Measurements from ENCODE around the gene BET1.

DNA sequence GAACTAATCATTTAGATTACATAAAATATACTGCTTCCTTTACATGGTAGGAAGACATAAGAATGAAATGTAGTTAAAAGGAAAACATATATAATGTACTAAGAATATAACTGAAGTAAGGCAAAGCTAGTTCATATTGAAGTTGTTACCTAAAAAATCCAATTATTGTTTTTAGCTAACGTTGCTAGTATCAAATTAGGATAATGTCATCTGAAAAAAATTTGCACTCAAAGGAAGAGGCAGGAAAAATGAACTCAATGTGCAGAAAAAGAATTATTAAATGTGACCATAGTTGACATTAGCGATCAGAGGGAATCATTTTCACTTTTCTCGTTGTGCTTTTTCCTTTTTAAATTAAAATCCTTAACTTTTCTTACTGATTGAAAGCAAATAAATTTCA, 1.6 kb upstream of the BET1 start:
- TF ChIP-seq, protein P1, sequence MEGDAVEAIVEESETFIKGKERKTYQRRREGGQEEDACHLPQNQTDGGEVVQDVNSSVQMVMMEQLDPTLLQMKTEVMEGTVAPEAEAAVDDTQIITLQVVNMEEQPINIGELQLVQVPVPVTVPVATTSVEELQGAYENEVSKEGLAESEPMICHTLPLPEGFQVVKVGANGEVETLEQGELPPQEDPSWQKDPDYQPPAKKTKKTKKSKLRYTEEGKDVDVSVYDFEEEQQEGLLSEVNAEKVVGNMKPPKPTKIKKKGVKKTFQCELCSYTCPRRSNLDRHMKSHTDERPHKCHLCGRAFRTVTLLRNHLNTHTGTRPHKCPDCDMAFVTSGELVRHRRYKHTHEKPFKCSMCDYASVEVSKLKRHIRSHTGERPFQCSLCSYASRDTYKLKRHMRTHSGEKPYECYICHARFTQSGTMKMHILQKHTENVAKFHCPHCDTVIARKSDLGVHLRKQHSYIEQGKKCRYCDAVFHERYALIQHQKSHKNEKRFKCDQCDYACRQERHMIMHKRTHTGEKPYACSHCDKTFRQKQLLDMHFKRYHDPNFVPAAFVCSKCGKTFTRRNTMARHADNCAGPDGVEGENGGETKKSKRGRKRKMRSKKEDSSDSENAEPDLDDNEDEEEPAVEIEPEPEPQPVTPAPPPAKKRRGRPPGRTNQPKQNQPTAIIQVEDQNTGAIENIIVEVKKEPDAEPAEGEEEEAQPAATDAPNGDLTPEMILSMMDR (conservative IDR thresholded peaks at IDR 0.05; ENCODE audit: low read length), result no peak
- no peak for TF ChIP-seq EZH2phosphoT487 (IDR thresholded peaks at IDR 0.05; ENCODE audit: borderline replicate concordance, low read depth, low read length)

All from OCI-LY7 (cell line).